GM21360 (cell line): ENCODE data around the gene SLMAP.
"Not testable (repeated sequence)": the region's sequence is repeated elsewhere in the genome, so short reads cannot be mapped to it uniquely, and the experiment has no call there.

Experiments
- ATAC-seq: cut with Tn5 transposase; IDR thresholded peaks from one replicate; pipeline ENCODE4 v1.9.1; 2021; ENCODE audit warnings: mild to moderate bottlenecking, moderate library complexity; ENCODE audit not compliant: unreplicated experiment

SLMAP gene

GRCh38 chr3:57825116-57825515, 69.0 kb downstream of the SLMAP start:
- ATAC-seq: no peak

- no peak for ATAC-seq
Measured at GRCh38 chr3:57826245-57826951, 70.3 kb downstream of the SLMAP start.

GRCh38 chr3:57826952-57827723, 71.0 kb downstream of the SLMAP start:
- ATAC-seq: no peak

- ATAC-seq: no peak
Measured at GRCh38 chr3:57827757-57828156, 71.6 kb downstream of the SLMAP start.

GRCh38 chr3:57832486-57832885, 76.4 kb downstream of the SLMAP start:
- no peak for ATAC-seq

GRCh38 chr3:57832900-57833313, 76.8 kb downstream of the SLMAP start:
- no peak for ATAC-seq

- no peak for ATAC-seq
Measured at GRCh38 chr3:57833763-57834162, 77.7 kb downstream of the SLMAP start.

GRCh38 chr3:57837686-57838085, 81.6 kb downstream of the SLMAP start:
- ATAC-seq: no peak

GRCh38 chr3:57838627-57839026, 82.5 kb downstream of the SLMAP start:
- ATAC-seq: no peak

- ATAC-seq: no peak
Measured at GRCh38 chr3:57840473-57840872, 84.4 kb downstream of the SLMAP start.

GRCh38 chr3:57841818-57842217, 85.7 kb downstream of the SLMAP start:
- ATAC-seq: no peak

- no peak for ATAC-seq
Measured at GRCh38 chr3:57848177-57848738, 92.1 kb downstream of the SLMAP start.

GRCh38 chr3:57851304-57851703, 95.2 kb downstream of the SLMAP start:
- ATAC-seq: no peak

- no peak for ATAC-seq
Measured at GRCh38 chr3:57852896-57853295, 96.8 kb downstream of the SLMAP start.

GRCh38 chr3:57855281-57855680, 99.2 kb downstream of the SLMAP start:
- no peak for ATAC-seq

GRCh38 chr3:57855943-57856342, 99.8 kb downstream of the SLMAP start:
- no peak for ATAC-seq

GRCh38 chr3:57856675-57857074, 100.6 kb downstream of the SLMAP start:
- ATAC-seq: no peak

GRCh38 chr3:57862894-57863293, 106.8 kb downstream of the SLMAP start:
- no peak for ATAC-seq

- ATAC-seq: no peak
Measured at GRCh38 chr3:57863380-57863779, 107.3 kb downstream of the SLMAP start.

GRCh38 chr3:57864853-57865252, 108.7 kb downstream of the SLMAP start:
- no peak for ATAC-seq

- ATAC-seq: not testable (repeated sequence)
Measured at GRCh38 chr3:57869110-57869509, 113.0 kb downstream of the SLMAP start.

GRCh38 chr3:57872606-57873005, 116.5 kb downstream of the SLMAP start:
- ATAC-seq: no peak
